Suprapubic skin (tissue), 3 donors: ENCODE measurements around the gene UGT1A6.

Experiments
- POLR2A ChIP-seq, 2 donors: fragments of 450-650 bp; IDR thresholded peaks; one replicate each; pipeline ENCODE4 v1.6.1; 2017; ENCODE audit warnings: antibody characterized with exemption in 2 of 2, mild to moderate bottlenecking in 2 of 2, moderate library complexity in 2 of 2
- TF ChIP-seq, protein P1 (sequence below), 2 donors: fragments of 200-600 bp in 1 of 2; fragments of 450-650 bp in 1 of 2; sonication (generic) in 1 of 2; IDR thresholded peaks; one replicate each; pipeline ENCODE4 v1.5.1; 2016 to 2019; ENCODE audit warnings: antibody characterized with exemption in 2 of 2, mild to moderate bottlenecking in 1 of 2, moderate library complexity in 1 of 2

DNA sequence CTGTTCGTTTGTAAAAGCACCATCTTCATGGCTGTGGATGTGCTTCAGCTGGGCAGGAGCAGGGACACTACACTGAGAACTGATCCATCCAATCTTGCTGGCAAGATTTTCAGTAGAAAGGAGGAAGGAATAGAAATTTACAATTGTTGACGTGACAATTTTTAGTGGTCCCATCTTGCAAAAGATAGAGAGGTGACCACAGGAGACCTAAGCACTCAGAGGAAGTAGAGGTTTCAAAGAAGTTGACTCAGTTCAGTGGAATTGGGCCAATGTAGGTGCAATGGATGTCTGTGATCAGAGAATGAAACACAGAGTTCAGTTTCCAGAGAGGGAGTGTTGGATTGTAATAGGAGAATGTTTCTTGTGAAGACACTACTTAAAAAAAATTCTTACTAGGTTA, 21.4 kb downstream of the UGT1A6 start:
- TF ChIP-seq POLR2A (IDR thresholded peaks at IDR 0.05) = no peak
- TF ChIP-seq, protein P1, sequence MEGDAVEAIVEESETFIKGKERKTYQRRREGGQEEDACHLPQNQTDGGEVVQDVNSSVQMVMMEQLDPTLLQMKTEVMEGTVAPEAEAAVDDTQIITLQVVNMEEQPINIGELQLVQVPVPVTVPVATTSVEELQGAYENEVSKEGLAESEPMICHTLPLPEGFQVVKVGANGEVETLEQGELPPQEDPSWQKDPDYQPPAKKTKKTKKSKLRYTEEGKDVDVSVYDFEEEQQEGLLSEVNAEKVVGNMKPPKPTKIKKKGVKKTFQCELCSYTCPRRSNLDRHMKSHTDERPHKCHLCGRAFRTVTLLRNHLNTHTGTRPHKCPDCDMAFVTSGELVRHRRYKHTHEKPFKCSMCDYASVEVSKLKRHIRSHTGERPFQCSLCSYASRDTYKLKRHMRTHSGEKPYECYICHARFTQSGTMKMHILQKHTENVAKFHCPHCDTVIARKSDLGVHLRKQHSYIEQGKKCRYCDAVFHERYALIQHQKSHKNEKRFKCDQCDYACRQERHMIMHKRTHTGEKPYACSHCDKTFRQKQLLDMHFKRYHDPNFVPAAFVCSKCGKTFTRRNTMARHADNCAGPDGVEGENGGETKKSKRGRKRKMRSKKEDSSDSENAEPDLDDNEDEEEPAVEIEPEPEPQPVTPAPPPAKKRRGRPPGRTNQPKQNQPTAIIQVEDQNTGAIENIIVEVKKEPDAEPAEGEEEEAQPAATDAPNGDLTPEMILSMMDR (IDR thresholded peaks at IDR 0.05) = no peak
